ENCODE results near the gene DHRS3. TPM values are rescaled to one million over a fixed set of nuclear protein-coding genes. Genes with fewer than 3 reads are reported as not detected.

The DHRS3 gene
- total RNA-seq, 1 experiment from 2014 or later: 54.5 TPM

DNA sequence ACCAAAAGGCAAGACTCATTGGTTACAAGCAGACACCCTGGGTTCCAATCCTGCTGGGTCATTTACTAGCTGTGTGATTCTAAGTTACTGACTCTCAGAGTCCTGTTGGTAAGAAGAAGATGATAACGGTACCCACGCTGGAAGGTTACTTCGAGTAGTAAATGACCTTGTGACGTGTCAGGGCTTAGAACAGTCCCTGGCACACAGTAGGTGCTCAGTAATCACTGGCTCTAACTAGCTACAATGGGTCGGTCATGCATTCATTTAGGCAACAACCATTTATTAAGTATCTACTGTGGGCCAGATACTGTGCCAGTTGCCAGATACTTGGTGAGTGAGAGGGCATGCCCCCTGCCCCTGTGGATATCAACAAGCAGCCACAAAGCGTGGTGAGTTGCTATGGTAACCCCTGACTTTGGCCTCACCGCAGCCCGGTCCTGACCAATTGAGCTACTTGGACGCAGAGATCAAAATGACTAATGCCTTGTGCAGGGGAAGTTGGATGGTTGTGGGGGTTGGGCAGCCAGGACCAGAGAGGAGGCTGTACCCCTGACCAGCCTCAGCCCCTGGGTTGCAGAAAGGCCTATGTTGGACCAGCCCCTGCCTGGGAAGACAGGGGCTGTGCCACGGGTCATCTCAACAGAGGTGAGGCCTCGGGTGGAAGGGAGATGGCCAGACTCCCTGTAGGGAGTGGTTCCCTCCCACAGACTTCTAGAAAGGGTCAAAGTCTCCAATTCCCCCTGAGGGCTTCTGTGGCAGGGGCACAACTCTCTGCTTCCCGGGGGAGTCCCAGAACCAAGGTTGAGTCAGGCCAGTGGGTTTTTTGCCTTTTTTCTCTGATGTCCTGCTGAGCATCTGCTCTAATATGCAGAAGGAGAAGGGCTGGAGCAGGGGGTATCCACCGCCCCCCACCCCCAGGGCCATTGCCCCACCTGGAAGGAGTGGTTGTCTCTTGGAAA lies 16.0 kb downstream of the DHRS3 start:
- Histone ChIP-seq H3K79me1 (ENCODE audit: insufficient read depth, low read depth, low read length, poor library complexity, severe bottlenecking) (no peaks in the 10 kb centered on the region), H2BK20ac (ENCODE audit: low read depth, low read length, poor library complexity, severe bottlenecking) (no peak overlapping the region), H3K14ac (ENCODE audit: insufficient read depth, low read length) (no peak overlapping the region), H3K9me3 (ENCODE audit: control insufficient read depth, low read depth, low read length) (no peaks in the 10 kb centered on the region), H2BK15ac (ENCODE audit: low read depth, low read length) (no peak overlapping the region), H3K79me2 (ENCODE audit: insufficient read depth, low read length) (no peaks in the 10 kb centered on the region), H4K20me1 (ENCODE audit: control insufficient read depth, insufficient read depth, insufficient read length) (no peaks in the 10 kb centered on the region), H3K18ac (ENCODE audit: insufficient read length, low read depth, low read length) (no peak overlapping the region), H3K56ac (ENCODE audit: insufficient read length, low read depth, low read length) (no peak overlapping the region), H3K4me1 (ENCODE audit: insufficient read depth, low read length) (no peaks in the 10 kb centered on the region; the same call in 1 of the 2 replicates), H3T11ph (ENCODE audit: low read length) (no peak overlapping the region), H4K5ac (ENCODE audit: insufficient read length, low read depth, low read length) (no peak overlapping the region), H3K9ac (ENCODE audit: extremely low read depth, insufficient read length, low read length) (no peak overlapping the region), H3K23ac (ENCODE audit: insufficient read length, low read depth, low read length) (no peak overlapping the region), H3K27me3 (ENCODE audit: insufficient read depth, low read length) (no peaks in the 10 kb centered on the region), H2AK5ac (ENCODE audit: insufficient read length, low read length) (no peak overlapping the region), H2AFZ (ENCODE audit: low read length) (no peak overlapping the region), H4K8ac (replicated peaks; ENCODE audit: insufficient read length, low read depth, low read length) (no peak overlapping the region), H3K27ac (ENCODE audit: insufficient read length, low read depth, low read length) (no peak overlapping the region), H2BK12ac (ENCODE audit: insufficient read length, low read depth, low read length) (no peak overlapping the region), H3K4ac (ENCODE audit: low read depth, low read length) (no peak overlapping the region), H3K4me2 (ENCODE audit: insufficient read depth, insufficient read length, low read length) (no peak overlapping the region), H2BK120ac (ENCODE audit: low read depth, low read length, poor library complexity, severe bottlenecking) (no peak overlapping the region), H2BK5ac (ENCODE audit: insufficient read length, low read length) (no peak overlapping the region), H4K91ac (ENCODE audit: insufficient read length, low read depth, low read length) (no peak overlapping the region), H3K23me2 (ENCODE audit: insufficient read length, low read depth, low read length, poor library complexity, severe bottlenecking) (no peaks in the 10 kb centered on the region)
- H3K36me3 Mint-ChIP-seq (ENCODE audit: insufficient read depth in 1 of 3, low read depth in 3 of 3): peaks cover 0 to 47% (median 28%) of the 10 kb centered on the region in 3 experiments; a peak in 5 of 7 replicates
- H3K27ac Mint-ChIP-seq: no peak overlapping the region; a peak in 1 of 7 replicates
- peaks cover 3% of the 10 kb centered on the region in 2 experiments; a peak in 1 of 5 replicates for H3K9me3 Mint-ChIP-seq
- H3K4me3 Mint-ChIP-seq: peak overlapping the region in 1 of 2 experiments; percentile 65; a peak in 2 of 5 replicates
- DNase-seq: peak; percentile 46
- H3K4me1 Mint-ChIP-seq: peaks cover 52 to 65% of the 10 kb centered on the region in 2 experiments
- WGBS (ENCODE audit: extremely low coverage, insufficient read length, low lambda C conversion rate): no CpG with 5 or more reads among the region's 13 CpGs
- TF ChIP-seq, protein P1, sequence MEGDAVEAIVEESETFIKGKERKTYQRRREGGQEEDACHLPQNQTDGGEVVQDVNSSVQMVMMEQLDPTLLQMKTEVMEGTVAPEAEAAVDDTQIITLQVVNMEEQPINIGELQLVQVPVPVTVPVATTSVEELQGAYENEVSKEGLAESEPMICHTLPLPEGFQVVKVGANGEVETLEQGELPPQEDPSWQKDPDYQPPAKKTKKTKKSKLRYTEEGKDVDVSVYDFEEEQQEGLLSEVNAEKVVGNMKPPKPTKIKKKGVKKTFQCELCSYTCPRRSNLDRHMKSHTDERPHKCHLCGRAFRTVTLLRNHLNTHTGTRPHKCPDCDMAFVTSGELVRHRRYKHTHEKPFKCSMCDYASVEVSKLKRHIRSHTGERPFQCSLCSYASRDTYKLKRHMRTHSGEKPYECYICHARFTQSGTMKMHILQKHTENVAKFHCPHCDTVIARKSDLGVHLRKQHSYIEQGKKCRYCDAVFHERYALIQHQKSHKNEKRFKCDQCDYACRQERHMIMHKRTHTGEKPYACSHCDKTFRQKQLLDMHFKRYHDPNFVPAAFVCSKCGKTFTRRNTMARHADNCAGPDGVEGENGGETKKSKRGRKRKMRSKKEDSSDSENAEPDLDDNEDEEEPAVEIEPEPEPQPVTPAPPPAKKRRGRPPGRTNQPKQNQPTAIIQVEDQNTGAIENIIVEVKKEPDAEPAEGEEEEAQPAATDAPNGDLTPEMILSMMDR (conservative IDR thresholded peaks at IDR 0.05): no peak
- peaks cover 16% of the 10 kb centered on the region for H3K27me3 Mint-ChIP-seq (ENCODE audit: low read depth)

Measured in H9 (cell line).